PC-3 (cell line): ENCODE measurements around the gene MIB1. TPM values are rescaled to one million over a fixed set of nuclear protein-coding genes. Genes with fewer than 3 reads are reported as not detected.

ENCODE experiments used
- ATAC-seq: fragments of 200-7000 bp; cut with Tn5 transposase; 2 replicates; pipeline ENCODE4 v1.9.1; 2020; ENCODE audit warnings: mild to moderate bottlenecking, moderate library complexity
- BruUV-seq: library from RNA; stranded (reverse); fragments of 400-500 nt; replicated peaks from 2 replicates; lab custom pipeline; 2021; lab: Mats Ljungman, UMichigan
- CTCF ChIA-PET: fragments of 300-600 bp; sonication (Branson Sonifier 250); formaldehyde crosslinking; loops from one replicate; lab custom pipeline; 2022; ENCODE audit warnings: antibody characterized with exemption; lab: Charles Lee
- POLR2A ChIA-PET: fragments of 300-600 bp; sonication (Branson Sonifier 250); formaldehyde crosslinking; loops from one replicate; lab custom pipeline; 2022; ENCODE audit warnings: antibody characterized with exemption; ENCODE audit not compliant: unreplicated experiment; lab: Charles Lee
- DNase-seq: peaks from one replicate; pipeline ENCODE4 v3.0.0-alpha.2; 2015
- H2AFZ ChIP-seq: fragments of 300-600 bp; sonication (generic); 2 replicates; pipeline ENCODE4 v1.6.0; 2016; ENCODE audit warnings: antibody characterized with exemption, low read length
- H3F3A ChIP-seq: fragments of 300-600 bp; sonication (generic); one replicate; pipeline ENCODE4 v1.6.0; 2017; ENCODE audit warnings: antibody characterized with exemption, low read length, control low read depth, mild to moderate bottlenecking; ENCODE audit not compliant: unreplicated experiment
- H3K27ac ChIP-seq: fragments of 300-600 bp; sonication (generic); 2 replicates; pipeline ENCODE4 v1.5.1; 2016; ENCODE audit warnings: mild to moderate bottlenecking, low read length
- H3K27me3 ChIP-seq: fragments of 300-600 bp; sonication (generic); 2 replicates; pipeline ENCODE4 v1.6.1; 2016; ENCODE audit warnings: low read length, mixed read lengths
- H3K36me3 ChIP-seq: fragments of 300-600 bp; sonication (generic); 2 replicates; pipeline ENCODE4 v1.6.1; 2016; ENCODE audit warnings: low read depth, mixed run types, low read length, mixed read lengths
- H3K4me1 ChIP-seq: fragments of 300-600 bp; sonication (generic); 2 replicates; pipeline ENCODE4 v1.5.1; 2016; ENCODE audit warnings: low read length; ENCODE audit not compliant: insufficient read depth
- H3K4me2 ChIP-seq: fragments of 300-600 bp; sonication (generic); 2 replicates; pipeline ENCODE4 v1.6.0; 2016; ENCODE audit warnings: low read length
- H3K4me3 ChIP-seq: fragments of 300-600 bp; sonication (generic); 2 replicates; pipeline ENCODE4 v1.5.1; 2016; ENCODE audit warnings: mild to moderate bottlenecking, low read length, mixed read lengths
- H3K79me2 ChIP-seq: fragments of 300-600 bp; sonication (generic); 2 replicates; pipeline ENCODE4 v1.6.1; 2017; ENCODE audit warnings: low read length, mixed read lengths
- H3K9ac ChIP-seq: fragments of 300-600 bp; sonication (generic); 2 replicates; pipeline ENCODE4 v1.6.0; 2016; ENCODE audit warnings: mild to moderate bottlenecking, low read length
- H3K9me2 ChIP-seq: fragments of 300-600 bp; sonication (generic); replicated peaks from 2 replicates; pipeline ENCODE4 v1.6.1; 2016; ENCODE audit warnings: mixed run types, low read length, mixed read lengths
- H3K9me3 ChIP-seq: fragments of 300-600 bp; sonication (generic); 2 replicates; pipeline ENCODE4 v1.6.1; 2016; ENCODE audit warnings: low read length, mixed read lengths
- H4K20me1 ChIP-seq: fragments of 300-600 bp; sonication (generic); 2 replicates; pipeline ENCODE4 v1.6.1; 2016; ENCODE audit warnings: low read length, mixed read lengths
- EZH2 ChIP-seq: fragments of 300-600 bp; sonication (generic); IDR thresholded peaks from one replicate; pipeline ENCODE4 v1.6.1; 2017; ENCODE audit warnings: antibody characterized with exemption, mild to moderate bottlenecking, low read length; ENCODE audit not compliant: unreplicated experiment
- EZH2phosphoT487 ChIP-seq: fragments of 300-600 bp; sonication (generic); IDR thresholded peaks from 2 replicates; pipeline ENCODE4 v1.6.1; 2018; ENCODE audit warnings: mild to moderate bottlenecking, antibody characterized with exemption, low read length, borderline replicate concordance
- intact Hi-C: fragments of 100-400 bp; cut with micrococcal nuclease; formaldehyde crosslinking; loops from 2 replicates; pipeline ENCODE4 v1.9.0; 2023
- total RNA-seq: library from RNA; depleted of rRNA; stranded (reverse); fragments of >200 nt; gene quantifications from 2 replicates; pipeline ENCODE4 v1.2.3, GENCODE V29; 2014
- TF ChIP-seq, protein P1 (sequence below): fragments of 300-600 bp; sonication (generic); conservative IDR thresholded peaks from 2 replicates; pipeline ENCODE4 v1.5.1; 2017; ENCODE audit warnings: antibody characterized with exemption, low read depth, mild to moderate bottlenecking, low read length

MIB1 gene
- total RNA-seq, 1 experiment from 2014 or later = 25.1 TPM

DNA sequence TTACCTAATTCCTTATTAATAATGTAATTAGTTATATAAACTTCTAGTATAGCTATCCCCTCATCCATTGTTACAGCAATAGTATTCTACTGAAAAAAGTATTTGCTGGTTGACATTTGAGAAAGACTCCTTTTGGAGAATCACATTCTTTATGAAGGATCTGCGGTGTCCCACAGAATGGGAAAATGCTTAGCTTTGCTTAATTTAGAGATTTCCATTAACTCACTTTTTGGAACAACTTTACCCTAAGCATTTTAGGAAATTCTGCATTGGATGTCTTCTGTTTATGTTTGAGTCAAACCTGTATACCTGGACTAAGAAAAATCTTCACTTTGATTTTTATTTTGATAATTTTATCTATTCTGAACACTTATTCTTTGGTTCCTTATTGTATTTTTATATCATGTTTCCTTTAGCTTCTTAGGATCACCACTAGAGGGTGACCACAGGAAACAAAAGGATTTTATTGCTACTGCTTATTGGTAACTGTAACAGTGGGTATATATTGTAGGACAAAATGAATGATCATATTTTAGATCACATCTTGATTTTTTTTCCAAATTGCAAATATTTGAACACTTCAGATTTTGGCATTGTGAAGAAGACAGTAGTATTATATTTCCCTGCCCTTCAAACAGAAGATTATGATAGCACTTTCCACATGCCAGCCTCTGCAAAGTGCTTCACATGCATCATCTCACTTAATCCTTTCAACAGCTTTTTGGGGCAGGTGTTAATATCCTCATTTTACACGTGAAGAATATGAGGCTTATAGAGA lies 79.6 kb downstream of the MIB1 start:
- no TSS peak for BruUV-seq
- no peaks in the 10 kb centered on the region for H3K27me3 ChIP-seq
- H3K79me2 ChIP-seq = no peaks in the 10 kb centered on the region
- H3F3A ChIP-seq = no peaks in the 10 kb centered on the region
- no peak overlapping the region for H3K27ac ChIP-seq
- H3K36me3 ChIP-seq = no peaks in the 10 kb centered on the region
- no peaks in the 10 kb centered on the region for H4K20me1 ChIP-seq
- TF ChIP-seq EZH2 = no peak
- TF ChIP-seq, protein P1, sequence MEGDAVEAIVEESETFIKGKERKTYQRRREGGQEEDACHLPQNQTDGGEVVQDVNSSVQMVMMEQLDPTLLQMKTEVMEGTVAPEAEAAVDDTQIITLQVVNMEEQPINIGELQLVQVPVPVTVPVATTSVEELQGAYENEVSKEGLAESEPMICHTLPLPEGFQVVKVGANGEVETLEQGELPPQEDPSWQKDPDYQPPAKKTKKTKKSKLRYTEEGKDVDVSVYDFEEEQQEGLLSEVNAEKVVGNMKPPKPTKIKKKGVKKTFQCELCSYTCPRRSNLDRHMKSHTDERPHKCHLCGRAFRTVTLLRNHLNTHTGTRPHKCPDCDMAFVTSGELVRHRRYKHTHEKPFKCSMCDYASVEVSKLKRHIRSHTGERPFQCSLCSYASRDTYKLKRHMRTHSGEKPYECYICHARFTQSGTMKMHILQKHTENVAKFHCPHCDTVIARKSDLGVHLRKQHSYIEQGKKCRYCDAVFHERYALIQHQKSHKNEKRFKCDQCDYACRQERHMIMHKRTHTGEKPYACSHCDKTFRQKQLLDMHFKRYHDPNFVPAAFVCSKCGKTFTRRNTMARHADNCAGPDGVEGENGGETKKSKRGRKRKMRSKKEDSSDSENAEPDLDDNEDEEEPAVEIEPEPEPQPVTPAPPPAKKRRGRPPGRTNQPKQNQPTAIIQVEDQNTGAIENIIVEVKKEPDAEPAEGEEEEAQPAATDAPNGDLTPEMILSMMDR = peak; percentile 78
- no peaks in the 10 kb centered on the region for H3K9me2 ChIP-seq
- no peak overlapping the region for H2AFZ ChIP-seq
- intact Hi-C loops = no loop called here
- H3K9me3 ChIP-seq = no peaks in the 10 kb centered on the region
- DNase-seq (peak; percentile 28), ATAC-seq (no peak)
- ChIA-PET POLR2A (interaction anchor here (0.7 kb wide), 1 partner anchor 577 kb away, joined by 3 read pairs; no protein-coding TSS in a partner anchor), CTCF (interaction anchor here (0.6 to 1.4 kb wide), 6 partner anchors 11 to 291 kb away, joined by 3 to 4 read pairs (median 3); partner anchors contain the start of gene ESCO1)
- H3K4me1 ChIP-seq = no peaks in the 10 kb centered on the region
- H3K4me2 ChIP-seq = no peak overlapping the region
- no peak overlapping the region for H3K9ac ChIP-seq
- no peak overlapping the region for H3K4me3 ChIP-seq

DNA sequence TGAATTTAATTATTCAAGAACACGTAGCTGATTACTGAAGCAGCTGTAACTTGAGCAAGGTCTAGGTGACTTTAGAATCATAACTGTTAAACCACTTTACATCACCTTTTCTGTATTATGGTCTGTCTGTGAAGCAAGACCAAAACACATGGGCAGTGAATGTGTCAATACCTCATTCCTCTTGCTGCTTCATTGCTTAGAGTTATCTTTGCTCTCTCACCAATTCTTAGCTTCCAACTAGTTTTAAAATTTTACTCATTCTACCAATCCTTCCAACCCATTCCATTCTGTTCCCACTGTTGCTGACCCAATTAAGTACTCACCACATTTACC lies 80.2 kb downstream of the MIB1 start:
- no peaks in the 10 kb centered on the region for H4K20me1 ChIP-seq
- H3F3A ChIP-seq = no peaks in the 10 kb centered on the region
- H3K9me2 ChIP-seq = no peaks in the 10 kb centered on the region
- ATAC-seq = no peak
- intact Hi-C loops = no loop called here
- POLR2A ChIA-PET = no interaction called here
- peaks cover 3% of the 10 kb centered on the region; the same call in 1 of the 2 replicates for H3K4me1 ChIP-seq
- H3K27ac ChIP-seq = no peak overlapping the region
- no peaks in the 10 kb centered on the region for H3K79me2 ChIP-seq
- H3K9ac ChIP-seq = no peak overlapping the region
- H2AFZ ChIP-seq = no peak overlapping the region
- BruUV-seq = no TSS peak
- no peaks in the 10 kb centered on the region for H3K27me3 ChIP-seq
- H3K36me3 ChIP-seq = no peaks in the 10 kb centered on the region
- H3K4me2 ChIP-seq = no peak overlapping the region
- no peak for DNase-seq
- H3K4me3 ChIP-seq = no peak overlapping the region
- CTCF ChIA-PET = interaction anchor here (0.6 to 1.4 kb wide), 5 partner anchors 11 to 290 kb away, joined by 3 to 4 read pairs (median 3); partner anchors contain the start of gene ESCO1
- H3K9me3 ChIP-seq = no peaks in the 10 kb centered on the region
- no peak for TF ChIP-seq EZH2
- TF ChIP-seq EZH2phosphoT487 = no peak
- TF ChIP-seq, protein P1 = no peak

DNA sequence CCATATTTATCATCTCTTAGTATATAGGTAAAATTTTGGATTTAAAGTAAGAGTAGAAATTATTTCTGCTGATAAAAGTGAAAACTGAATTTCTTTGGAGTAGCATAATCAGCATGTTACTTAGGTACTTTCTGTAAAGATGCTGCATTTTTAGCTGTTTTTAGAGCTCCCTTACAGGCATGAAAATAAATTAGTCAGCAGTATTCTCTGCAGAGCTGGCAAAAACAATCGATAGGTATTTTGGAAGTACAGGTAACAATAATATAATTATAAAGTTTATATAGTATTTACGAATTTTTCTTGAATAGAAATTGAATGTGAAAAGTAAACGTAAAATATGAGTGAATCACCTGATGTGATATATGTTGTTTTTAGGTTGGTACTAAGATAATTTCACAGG lies 83.3 kb downstream of the MIB1 start:
- CTCF ChIA-PET = no interaction called here
- BruUV-seq = no TSS peak
- no peak overlapping the region for H3K4me2 ChIP-seq

More for the DNA sequence above, 83.3 kb downstream of the MIB1 start:
- H3K36me3 ChIP-seq = no peaks in the 10 kb centered on the region
- TF ChIP-seq EZH2 = no peak
- no peak for TF ChIP-seq EZH2phosphoT487
- TF ChIP-seq, protein P1 = no peak
- POLR2A ChIA-PET = no interaction called here
- H3K4me3 ChIP-seq = no peak overlapping the region
- ATAC-seq (no peak), DNase-seq (no peak)
- no peak overlapping the region for H3K9ac ChIP-seq
- intact Hi-C loops = no loop called here
- H3K4me1 ChIP-seq = peaks cover 7% of the 10 kb centered on the region; the same call in 1 of the 2 replicates
- H3K79me2 ChIP-seq = no peaks in the 10 kb centered on the region
- H3K27ac ChIP-seq = no peak overlapping the region
- H3K9me2 ChIP-seq = no peaks in the 10 kb centered on the region
- no peaks in the 10 kb centered on the region for H3K9me3 ChIP-seq
- H4K20me1 ChIP-seq = no peaks in the 10 kb centered on the region
- no peaks in the 10 kb centered on the region for H3K27me3 ChIP-seq
- no peak overlapping the region for H2AFZ ChIP-seq
- no peaks in the 10 kb centered on the region for H3F3A ChIP-seq
